Sciatic nerve (tissue), 2 donors: ENCODE measurements around the gene UBE2G2. TPM values are rescaled to one million over a fixed set of nuclear protein-coding genes. Genes with fewer than 3 reads are reported as not detected.
A peak's percentile ranks its signal among the peaks of the same experiment; 100 is the strongest.

Source experiments
- ATAC-seq: fragments of 200-7000 bp; cut with Tn5 transposase; one replicate; pipeline ENCODE4 v1.9.1; 2020; ENCODE audit warnings: mild to moderate bottlenecking, moderate library complexity
- DNase-seq: peaks from one replicate; pipeline ENCODE4 v3.0.0-alpha.2; 2020; ENCODE audit warnings: low spot score
- intact Hi-C: fragments of 100-400 bp; cut with DNase I; formaldehyde crosslinking; loops from one replicate; pipeline ENCODE4 v1.14.2; 2022
- total RNA-seq: library from RNA; stranded (reverse); fragmentation: NEBNext Ultra II Directional; extraction: Animal tissue kit (Norgen Biotek cat#: 25700); gene quantifications from one replicate; pipeline ENCODE4 v1.2.1, GENCODE V29; 2021
- donor health status: DM: no; HTN: no; CAD: no.
- donor health status: DM: no; HTN: no; CAD: no.

UBE2G2 gene, protein sequence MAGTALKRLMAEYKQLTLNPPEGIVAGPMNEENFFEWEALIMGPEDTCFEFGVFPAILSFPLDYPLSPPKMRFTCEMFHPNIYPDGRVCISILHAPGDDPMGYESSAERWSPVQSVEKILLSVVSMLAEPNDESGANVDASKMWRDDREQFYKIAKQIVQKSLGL
- total RNA-seq: 78.0 TPM

DNA sequence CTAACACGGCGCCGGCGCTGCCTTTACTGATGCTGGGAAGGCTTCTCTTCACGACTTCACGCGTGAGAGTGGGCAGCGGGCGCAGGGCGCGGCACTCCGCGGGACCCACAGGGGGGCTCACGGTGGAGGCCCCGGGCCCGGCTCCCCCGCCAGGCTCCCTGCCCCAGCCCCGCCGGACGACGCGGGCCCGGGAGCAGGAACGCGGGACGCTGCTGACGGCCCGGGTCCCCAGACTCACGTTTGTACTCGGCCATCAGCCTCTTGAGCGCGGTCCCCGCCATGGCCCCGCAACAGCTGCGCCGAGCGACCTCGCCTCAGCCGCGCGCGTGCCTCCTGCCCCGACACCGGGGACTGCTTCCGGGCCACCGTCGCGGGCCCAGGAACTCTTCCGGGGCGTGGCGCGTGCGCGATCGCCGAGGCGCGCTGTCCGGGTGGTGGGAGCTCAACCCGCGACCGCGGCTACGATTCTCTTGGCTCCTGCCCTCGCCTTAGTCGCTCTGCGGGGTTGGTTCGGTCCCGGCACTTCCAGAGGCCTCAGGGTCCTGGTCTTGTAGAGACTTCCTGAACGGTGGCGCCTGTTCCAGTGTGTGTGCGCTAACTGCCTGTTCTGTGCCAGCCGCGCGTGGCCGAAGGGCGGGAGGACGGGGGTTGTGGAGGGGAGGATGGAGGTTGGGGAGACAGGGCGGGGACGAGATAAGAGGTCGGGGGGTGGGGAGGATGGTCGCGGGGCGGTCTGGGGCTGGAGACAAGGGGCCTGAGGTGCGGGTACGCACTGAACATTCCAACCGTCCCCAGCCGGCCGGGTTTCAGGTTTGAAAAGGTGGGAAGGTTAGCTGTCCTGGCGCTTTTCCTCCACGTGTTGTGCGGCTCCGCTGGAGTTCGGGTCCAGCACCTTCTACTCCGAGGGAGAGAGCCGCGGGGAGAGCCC lies at the start of gene UBE2G2:
Gene UBE2G2 (minus strand): TSS at position 353 of the 928 bp plus-strand sequence. CDS start 72 bp downstream, at position 281.
- ATAC-seq (peak; percentile 97), DNase-seq (peak; percentile 90)
- intact Hi-C loops: no loop called here

DNA sequence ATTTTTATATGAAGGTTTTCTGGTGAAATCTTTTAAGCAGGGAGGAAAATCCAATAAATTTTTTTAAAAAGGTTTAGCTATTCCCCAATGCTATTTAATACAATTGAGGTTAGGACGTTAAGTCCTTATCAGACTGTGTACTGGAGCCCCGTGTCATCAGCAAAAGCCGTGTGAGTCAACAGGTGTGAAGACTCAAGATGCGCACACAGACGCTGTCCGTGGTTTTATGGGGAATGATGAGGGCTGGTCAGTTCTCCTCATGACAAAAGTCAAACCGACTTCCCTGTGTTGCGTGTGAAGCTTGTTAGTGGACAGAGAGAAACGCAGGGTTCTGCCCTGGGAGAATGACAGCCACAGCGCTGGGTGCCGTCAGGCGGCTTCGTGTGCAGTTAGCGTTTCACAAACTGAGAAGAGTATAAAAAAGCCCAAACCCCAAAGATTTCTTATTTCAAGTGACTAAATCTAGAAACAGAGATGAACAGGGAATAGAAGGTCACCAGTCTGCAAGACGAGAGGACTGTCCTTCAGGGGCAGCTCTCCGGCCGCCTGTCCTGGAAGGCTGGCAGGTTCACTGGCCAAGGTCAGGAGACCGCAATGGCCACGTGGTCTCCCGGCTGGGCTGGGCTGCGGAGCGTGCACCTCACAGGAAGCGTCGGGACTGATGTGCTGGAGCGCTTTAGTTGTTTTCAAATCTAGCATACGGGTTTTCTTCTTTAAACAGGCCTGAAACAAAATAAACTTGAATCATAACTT lies 49.5 kb upstream of the UBE2G2 start:
- intact Hi-C loops: no loop called here
- ATAC-seq (no peak), DNase-seq (peak; percentile 31)

DNA sequence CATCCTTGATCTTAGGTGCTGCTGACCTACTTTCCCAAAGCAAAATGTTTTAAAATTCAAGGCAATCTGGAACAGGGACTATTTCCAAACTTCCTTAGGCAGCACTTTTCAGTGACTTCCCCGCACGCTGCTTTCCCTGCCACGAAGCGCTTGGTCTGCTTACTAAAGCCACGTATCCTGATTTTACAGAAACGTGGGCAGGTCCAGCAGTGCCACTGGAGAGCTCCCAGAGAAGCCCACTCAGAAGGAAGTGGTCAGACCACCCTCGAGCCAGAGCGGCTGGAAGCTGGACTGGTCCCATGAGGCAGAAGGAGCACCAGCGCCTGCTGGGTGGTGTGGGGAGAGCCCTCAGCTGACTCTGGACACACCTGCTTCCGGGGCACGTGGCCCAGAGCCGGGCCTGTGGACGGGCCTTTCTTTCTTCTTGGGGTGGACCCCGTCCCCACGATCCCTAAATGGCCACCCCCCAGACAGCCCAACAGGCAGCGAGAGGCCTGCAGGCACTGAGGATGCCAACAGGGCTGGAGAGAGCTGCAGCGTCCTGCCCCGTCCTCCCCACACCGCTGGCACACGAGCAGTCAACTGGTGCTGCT lies 48.7 kb upstream of the UBE2G2 start:
- DNase-seq: peak; percentile 40
- ATAC-seq: no peak
- intact Hi-C loops: no loop called here

DNA sequence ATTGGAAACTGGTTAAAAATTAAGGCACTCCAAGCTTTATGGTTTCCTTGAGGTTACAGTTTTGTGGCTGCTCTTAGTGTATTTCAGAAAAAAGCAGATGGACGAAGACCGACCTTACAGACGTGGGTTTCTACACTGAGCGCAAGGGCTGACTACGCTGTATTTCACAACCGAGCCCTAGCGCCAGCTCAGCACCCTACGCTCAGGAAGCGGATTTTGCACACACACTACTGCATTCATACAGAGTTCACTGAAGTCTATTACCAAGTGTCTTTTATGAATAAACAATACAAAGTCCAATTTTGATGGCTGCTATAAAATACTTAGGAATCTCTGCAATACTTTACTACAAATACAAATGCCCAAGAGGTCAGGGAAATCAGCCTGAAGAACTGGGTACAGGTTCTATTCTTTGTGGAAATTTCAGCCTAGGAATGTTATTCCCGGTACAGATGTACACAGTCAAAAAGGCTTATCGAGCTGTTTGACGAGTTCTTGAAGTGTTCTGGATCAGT lies 48.1 kb upstream of the UBE2G2 start:
- DNase-seq: peak; percentile 53
- intact Hi-C loops: no loop called here
- no peak for ATAC-seq

DNA sequence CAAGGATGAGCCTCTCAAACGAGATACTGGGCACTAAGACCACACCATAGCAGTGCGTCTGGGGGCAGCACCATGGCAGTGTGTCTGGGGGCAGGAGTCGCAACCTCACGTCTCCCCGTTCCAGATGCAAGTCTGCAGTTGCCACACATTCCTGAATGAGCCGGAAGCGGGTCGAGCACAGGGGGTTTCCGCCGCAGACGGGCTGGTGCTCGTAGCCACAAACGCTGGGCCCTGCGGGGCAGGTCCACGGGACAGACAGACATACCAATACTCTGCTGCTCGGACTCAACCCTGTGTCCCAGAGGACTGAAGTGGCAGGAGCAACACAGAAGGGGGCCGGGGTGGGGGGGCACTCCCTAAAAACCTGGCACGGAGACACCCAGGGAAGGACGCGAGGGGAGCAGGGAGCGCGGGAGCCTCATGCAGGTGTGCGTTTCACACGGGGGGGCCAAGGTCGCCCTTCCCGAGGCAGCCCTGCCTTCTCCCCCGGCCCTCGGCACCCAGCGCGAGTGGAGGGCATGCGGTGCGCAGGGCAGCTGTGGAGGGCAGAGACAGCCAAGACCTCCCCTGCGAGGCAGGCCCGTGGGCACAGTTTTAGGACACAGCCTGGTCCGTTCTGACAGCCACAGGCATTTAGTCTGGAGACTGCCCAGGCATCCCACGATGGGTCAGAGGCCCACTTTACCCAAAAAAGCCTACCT lies 47.4 kb upstream of the UBE2G2 start:
- ATAC-seq: no peak
- intact Hi-C loops: no loop called here
- peak; percentile 49 for DNase-seq

DNA sequence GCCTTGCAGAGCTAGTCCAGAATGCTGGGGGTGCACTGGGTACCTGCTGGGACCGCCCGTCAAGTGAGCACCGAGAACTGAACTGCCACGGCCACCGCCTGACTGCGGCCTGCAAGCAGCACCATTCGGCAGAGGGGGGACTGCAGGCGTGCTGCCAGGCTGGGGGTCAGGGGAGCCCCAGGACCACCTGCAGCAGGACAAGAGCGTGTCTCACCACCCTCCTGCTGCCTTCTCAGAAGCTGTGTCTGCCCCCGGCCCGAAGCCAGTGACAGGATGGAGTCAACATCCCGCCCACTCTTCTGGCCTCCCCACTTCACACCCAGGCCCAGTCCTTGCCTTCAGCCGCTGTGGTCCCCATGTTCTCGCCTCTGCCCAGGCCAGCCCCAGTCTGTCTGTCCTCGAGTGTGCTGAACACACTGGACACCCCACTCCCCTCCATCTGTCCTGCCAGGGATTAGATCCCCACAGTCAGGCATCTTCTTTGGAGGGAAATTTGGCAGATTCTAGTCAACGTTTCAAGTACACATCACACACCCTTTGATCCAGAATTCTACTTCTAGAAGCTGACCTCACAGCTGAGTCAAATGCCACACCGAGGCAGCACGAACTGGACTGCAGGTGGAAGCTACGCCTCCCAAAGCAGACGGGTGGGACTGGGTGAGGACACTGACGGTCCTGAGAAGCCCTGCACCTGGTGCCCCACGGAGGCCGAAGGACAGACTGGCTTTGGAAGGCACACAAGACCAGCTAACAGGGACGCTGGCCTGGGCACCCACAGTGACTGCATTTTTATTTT lies 45.8 kb upstream of the UBE2G2 start:
- ATAC-seq (no peak), DNase-seq (peak; percentile 48)
- intact Hi-C loops: no loop called here

DNA sequence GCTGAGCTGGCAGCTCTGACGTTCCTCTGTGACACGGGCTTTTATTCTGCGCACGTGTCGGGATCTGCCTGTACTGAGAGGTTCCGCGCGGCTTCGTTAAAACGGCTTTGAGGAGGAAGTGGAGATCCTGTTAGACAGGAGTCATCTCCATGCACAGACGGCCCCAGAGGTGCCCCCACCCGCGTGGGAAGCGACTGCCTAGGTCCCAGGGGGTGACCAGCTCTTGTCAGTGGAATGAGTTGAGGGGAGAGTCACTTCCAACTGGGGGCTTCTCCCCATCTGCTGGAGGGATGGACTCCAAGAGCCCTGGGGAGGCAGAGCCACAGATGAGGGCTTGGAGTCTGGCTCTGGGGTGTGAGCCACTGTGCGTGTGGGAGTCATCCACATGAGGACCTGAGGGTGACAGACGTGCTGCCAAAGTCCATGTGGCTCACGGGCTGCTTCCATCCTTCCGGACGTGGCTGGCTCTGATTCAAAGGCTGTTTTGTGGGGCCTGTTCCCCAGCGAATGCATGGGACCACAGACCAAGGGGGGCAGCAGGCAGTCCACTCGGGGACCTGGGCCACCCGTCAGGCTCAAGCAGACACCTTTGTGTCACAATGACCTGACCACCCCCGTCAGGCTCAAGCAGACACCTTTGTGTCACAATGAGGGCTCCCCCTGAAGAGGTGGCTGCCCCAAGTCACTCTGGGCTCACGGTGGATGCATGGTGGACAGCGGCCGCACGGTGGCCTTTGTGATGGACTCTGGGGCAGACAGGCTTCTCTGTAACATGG lies 45.1 kb upstream of the UBE2G2 start:
- intact Hi-C loops: no loop called here
- DNase-seq (peak; percentile 73), ATAC-seq (peak; percentile 73)

DNA sequence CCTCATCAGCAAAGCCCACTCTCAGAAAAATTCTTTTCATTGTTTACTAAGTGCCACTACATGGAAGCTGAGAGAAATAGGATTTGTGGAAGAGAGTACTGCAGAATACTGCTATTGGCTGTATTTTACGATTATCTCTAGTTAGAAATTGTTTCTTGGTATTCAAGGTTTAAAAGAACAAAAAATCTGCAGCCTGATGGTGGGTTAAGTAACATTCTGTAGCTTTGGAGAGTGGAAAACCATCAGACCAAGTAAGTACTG lies 44.5 kb upstream of the UBE2G2 start:
- ATAC-seq: no peak
- intact Hi-C loops: no loop called here
- no peak for DNase-seq

DNA sequence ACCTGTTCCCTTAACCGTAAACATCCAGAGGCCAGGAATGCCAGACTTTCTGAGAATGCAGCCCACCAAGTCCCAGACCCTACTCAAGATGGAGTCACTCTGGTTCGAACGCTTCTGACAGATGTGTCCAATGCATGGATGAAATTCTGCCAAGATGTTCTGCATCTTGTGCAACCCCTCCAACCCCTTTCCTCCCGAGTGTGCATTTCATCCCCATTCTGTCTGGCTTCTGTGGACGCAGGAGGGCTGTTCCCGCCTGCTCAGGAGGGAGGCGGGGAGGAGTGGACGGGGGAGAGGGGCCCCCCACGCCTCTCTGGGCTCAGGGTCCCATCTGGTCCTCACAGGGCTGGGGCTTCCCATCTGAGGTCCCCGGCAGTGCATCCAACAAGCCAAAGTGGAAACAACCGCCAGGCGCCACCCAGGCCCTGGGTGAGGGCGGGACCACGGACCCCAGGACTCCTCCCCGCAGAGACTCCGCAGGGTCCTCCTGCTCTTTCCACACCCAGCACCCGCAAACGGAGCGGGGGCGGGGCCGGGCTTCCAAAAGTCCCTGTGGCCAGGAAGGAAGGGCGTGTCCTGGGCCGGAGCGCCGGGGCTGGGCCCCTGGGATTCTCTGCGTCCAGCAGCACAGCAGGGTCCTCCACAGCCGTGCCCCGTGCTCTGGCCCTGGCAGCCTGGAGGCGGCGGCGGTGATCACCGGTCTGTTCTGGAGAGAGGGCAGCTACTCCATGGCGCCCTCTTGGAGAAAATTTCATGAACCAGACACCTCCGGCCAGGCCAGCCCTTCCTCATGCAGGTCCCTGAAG lies 44.0 kb upstream of the UBE2G2 start:
- DNase-seq (peak; percentile 75), ATAC-seq (peak; percentile 76)
- intact Hi-C loops: no loop called here

DNA sequence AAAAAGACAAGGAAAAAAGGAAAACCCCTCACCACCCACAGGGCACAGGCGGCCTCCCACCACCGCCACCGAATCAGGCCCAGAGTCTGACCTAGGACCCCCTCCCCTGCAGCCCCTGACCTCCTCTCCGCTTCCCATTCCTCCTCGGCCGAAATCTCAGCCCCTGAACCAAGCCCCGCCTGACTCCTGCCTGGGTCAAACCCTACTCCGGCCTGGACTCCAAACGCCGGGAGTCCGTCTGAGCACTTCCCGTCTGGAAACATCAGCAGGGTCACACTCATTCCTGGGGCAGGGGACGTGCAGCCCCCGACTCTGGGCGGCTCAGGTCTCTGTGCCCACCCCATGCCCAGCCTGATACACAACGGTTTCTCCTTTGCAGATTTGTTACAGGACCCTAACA lies 42.6 kb upstream of the UBE2G2 start:
- DNase-seq (no peak), ATAC-seq (no peak)
- intact Hi-C loops: no loop called here

DNA sequence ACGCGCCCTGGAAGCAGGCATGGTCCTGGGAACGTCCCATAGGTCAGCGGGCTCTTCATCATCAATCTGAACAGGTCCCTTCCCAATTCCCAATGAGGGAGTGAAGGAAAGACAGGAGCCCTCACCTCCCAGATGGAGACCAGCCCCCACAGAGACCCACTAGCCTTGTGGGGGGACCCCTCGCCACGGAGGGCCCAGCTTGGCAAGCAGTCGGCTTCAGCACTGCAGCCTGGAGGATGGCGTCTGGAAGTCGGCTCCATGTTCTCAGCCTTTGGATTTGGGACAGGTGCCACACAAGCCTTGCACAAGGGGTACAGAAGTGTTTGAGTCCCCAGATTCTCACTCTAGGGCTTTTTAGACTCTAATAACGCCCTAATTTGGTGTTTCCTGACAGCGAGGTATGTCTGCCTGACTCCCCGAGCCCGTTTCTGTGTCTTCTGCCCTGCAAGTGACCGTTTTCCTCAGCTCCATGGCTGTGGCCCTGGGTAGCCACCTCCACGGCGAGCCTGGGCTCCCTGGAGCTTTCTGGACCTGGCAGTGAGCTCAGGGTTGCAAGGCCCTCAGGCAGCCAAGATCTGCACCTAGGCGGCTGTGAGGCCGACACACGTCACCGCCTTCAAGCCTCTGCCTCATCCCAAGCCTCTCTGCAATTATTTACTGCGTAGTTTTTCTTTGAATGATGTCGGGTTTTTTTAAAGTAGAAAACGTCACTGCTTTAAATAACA lies 41.3 kb upstream of the UBE2G2 start:
- ATAC-seq: no peak
- intact Hi-C loops: no loop called here

DNA sequence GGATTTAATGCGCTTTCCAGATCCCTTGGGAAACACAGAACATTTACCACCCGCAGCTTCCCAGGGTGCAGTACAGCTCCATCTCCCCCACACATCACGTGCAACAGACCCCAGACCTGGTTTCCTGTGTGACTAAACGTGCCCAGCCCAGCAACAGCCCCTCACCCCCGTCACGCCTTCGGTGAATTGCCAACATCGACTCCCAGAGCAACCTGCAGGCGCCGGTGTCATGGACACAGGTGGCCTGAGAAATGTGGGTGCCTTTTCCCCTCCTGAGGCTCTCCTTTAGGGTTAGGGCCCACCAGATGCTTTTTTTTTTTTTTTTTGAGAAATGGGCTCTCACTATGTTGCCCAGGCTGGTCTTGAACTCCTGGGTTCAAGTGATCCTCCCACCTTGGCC lies 40.5 kb upstream of the UBE2G2 start:
- ATAC-seq (no peak), DNase-seq (no peak)
- intact Hi-C loops: no loop called here

More for the DNA sequence above, 41.3 kb upstream of the UBE2G2 start:
- no peak for DNase-seq

DNA sequence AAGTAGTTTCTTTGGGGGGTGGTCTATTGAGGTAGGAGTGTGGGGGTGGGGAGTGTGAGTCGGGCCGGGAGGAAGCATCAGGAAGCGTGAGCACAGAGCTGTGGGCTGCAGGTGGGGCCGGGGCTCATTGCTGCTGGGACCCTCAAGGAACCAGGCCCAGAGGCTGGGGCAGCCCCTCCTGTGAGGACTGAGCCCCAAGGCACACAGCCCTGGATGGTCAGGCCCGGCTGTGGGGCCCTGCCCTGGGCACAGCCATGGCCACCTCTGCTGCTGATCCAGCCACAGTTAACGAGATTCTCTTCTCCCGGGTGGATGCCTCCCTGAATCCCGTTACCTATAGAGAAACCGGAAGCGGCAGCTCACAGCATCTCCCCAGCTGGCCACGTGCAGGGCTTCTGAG lies 39.2 kb upstream of the UBE2G2 start:
- intact Hi-C loops: no loop called here
- no peak for DNase-seq
- no peak for ATAC-seq

DNA sequence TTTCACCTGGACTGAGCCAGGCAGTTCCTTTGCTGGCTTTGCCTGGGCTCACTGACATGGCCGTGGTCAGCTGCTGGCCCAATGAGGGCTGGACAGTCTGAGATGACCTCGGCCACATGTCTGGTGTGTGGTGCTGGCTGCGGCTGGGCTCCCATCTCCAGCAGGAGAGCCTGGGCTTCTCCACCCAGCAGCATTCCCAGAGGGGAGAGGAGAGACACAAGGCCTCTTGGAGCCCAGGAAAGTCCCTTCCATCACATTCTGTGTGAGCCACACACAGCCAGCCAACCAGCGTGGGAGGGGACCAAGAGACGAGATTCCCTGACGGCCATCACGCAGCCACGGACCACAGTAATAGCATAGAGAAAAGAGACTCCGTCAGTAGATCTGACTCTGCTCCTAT lies 37.3 kb upstream of the UBE2G2 start:
- ATAC-seq (no peak), DNase-seq (peak; percentile 46)
- intact Hi-C loops: no loop called here

DNA sequence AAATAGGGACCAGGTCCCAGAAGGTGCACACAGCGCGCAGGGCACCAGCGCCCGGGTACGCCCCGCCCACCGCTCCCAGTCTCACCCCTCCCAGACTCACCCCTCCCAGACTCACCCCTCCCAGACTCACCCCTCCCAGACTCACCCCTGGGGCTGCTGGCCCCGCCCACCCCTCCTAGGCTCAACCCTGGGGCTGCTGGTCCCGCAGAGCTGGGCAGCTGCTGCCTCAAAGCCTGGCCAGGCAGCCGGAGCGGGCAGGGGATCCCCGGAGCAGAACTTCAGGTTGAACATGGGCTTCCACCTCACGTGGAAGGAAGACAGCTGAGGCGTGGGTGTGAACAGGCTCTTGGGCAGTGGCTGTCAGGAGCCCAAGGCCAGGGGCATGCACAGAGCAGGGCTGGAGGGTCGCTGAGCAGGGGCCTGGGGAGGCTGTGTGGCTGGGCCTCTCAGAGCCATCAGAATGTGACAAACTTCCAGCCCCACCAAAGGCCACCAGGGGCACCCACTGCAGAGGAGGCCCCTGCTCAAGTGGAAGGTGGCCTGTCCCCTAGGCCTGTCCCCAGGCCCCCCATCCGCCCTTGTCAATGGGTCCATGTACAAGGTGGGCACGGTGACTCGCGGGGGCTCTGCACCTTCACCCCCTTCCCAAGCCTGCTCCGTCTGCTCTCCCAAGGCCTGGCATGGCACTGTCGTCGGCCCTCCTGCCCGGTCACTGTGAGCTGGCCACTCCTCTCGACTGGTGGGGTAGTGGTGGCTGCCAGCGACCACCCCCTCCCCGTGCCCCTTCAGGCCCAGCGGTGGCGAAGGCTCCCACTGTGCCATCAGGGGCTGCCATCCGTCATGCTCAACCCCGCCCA lies 36.6 kb upstream of the UBE2G2 start:
- intact Hi-C loops: no loop called here
- no peak for ATAC-seq
- DNase-seq: peak; percentile 56
